Ovary (tissue), 3 donors: ENCODE measurements around the gene LRPPRC.

Experiments used
- EP300 ChIP-seq: sonication (generic); formaldehyde crosslinking; IDR thresholded peaks from one replicate; pipeline ENCODE4 v1.6.1; 2017; ENCODE audit warnings: antibody characterized with exemption
- POLR2A ChIP-seq: fragments of 450-650 bp; IDR thresholded peaks from one replicate; pipeline ENCODE4 v1.6.1; 2017; ENCODE audit warnings: antibody characterized with exemption, mild to moderate bottlenecking, moderate library complexity
- TF ChIP-seq, protein P1 (sequence below), 3 donors: fragments of 450-650 bp in 2 of 3; fragments of 200-600 bp in 1 of 3; IDR thresholded peaks; one replicate each; pipeline versions ENCODE4 v1.5.1 to v1.8.0; 2016 to 2022; ENCODE audit warnings: antibody characterized with exemption in 3 of 3, mild to moderate bottlenecking in 1 of 3
- donor health status: DM: no; HTN: no; CAD: no.

DNA sequence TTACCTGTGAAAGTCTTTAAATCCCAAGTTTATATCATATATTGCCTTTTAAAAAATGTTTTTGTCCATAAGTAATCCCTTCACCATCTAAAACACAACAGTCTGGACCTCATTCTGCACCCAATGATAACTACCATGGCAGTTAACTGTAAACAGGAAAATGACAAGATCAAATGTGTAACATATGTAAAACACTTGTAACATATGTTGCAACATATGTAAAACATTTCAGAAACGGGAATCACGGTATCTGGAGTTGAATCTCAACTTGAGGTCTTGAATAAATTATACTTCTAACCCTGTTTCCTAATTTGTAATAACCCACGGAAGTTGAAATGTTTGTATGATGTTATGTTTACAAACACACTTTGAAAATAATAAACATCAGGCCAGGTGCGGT, 6.2 kb downstream of the LRPPRC start:
- TF ChIP-seq POLR2A, result no peak
- TF ChIP-seq, protein P1, sequence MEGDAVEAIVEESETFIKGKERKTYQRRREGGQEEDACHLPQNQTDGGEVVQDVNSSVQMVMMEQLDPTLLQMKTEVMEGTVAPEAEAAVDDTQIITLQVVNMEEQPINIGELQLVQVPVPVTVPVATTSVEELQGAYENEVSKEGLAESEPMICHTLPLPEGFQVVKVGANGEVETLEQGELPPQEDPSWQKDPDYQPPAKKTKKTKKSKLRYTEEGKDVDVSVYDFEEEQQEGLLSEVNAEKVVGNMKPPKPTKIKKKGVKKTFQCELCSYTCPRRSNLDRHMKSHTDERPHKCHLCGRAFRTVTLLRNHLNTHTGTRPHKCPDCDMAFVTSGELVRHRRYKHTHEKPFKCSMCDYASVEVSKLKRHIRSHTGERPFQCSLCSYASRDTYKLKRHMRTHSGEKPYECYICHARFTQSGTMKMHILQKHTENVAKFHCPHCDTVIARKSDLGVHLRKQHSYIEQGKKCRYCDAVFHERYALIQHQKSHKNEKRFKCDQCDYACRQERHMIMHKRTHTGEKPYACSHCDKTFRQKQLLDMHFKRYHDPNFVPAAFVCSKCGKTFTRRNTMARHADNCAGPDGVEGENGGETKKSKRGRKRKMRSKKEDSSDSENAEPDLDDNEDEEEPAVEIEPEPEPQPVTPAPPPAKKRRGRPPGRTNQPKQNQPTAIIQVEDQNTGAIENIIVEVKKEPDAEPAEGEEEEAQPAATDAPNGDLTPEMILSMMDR (IDR thresholded peaks at IDR 0.05), result no peak
- TF ChIP-seq EP300, result no peak
